D721Med (cell line): ENCODE results near the gene APLN.

ENCODE experiments used
- DNase-seq: peaks from one replicate; pipeline ENCODE4 v3.0.0; 2011; ENCODE audit warnings: low spot score; ENCODE audit not compliant: insufficient read length
- FAIRE-seq: peaks from 2 replicates; lab custom pipeline; 2011; peaks lifted over from hg19 to GRCh38; lab: Jason Lieb, UNC
- CTCF ChIP-seq: IDR thresholded peaks from 2 replicates; pipeline ENCODE4 v1.5.1; 2012; ENCODE audit warnings: mild to moderate bottlenecking, control low read depth; ENCODE audit not compliant: insufficient read depth; ENCODE audit errors: missing control alignments

Gene APLN

GRCh38 chrX:129640737-129641136 lies 14.0 kb downstream of the APLN start:
- DNase-seq (no peak), FAIRE-seq (no peak)
- TF ChIP-seq CTCF: no peak

- no peak for FAIRE-seq
- no peak for DNase-seq
- no peak for TF ChIP-seq CTCF
Observed at GRCh38 chrX:129638917-129639316, 15.8 kb downstream of the APLN start.

- DNase-seq: peak; percentile 56
Observed at GRCh38 chrX:129637217-129638109, 17.3 kb downstream of the APLN start.

GRCh38 chrX:129636175-129636681 lies 18.5 kb downstream of the APLN start:
- TF ChIP-seq CTCF: no peak
- FAIRE-seq: no peak
- DNase-seq: no peak

More at GRCh38 chrX:129637217-129638109, 17.3 kb downstream of the APLN start:
- FAIRE-seq: no peak
- TF ChIP-seq CTCF: peak; percentile 68

- FAIRE-seq (no peak), DNase-seq (no peak)
- no peak for TF ChIP-seq CTCF
Observed at GRCh38 chrX:129634541-129634940, 20.2 kb downstream of the APLN start.

GRCh38 chrX:129632443-129632842 lies 22.3 kb downstream of the APLN start:
- no peak for TF ChIP-seq CTCF
- FAIRE-seq: no peak
- DNase-seq: no peak

- TF ChIP-seq CTCF: no peak
- DNase-seq (no peak), FAIRE-seq (no peak)
Observed at GRCh38 chrX:129631849-129632248, 22.9 kb downstream of the APLN start.
